ENCODE data around the gene LNX2.

GRCh38 chr13:27599096-27599495, 21.2 kb downstream of the LNX2 start:
- TF ChIP-seq CTCF (IDR thresholded peaks at IDR 0.05): no peak
- no peak for TF ChIP-seq EZH2 (IDR thresholded peaks at IDR 0.05)
- no peak for TF ChIP-seq EZH2phosphoT487 (IDR thresholded peaks at IDR 0.05)

Measured in neural progenitor cell (in vitro differentiated cells).